SK-N-SH (cell line): ENCODE data around the gene CATSPER3. TPM values are rescaled to one million over a fixed set of nuclear protein-coding genes. Genes with fewer than 3 reads are reported as not detected.

Experiments used
- CTCF ChIA-PET: fragments of 300-600, 350-600 bp; formaldehyde crosslinking; extraction: SDS; loops from one replicate; lab custom pipeline; 2021; lab: Yijun Ruan, JAX
- POLR2A ChIA-PET: fragments of 350-600 bp; sonication (Branson Sonifier 250); formaldehyde crosslinking; extraction: SDS; loops from one replicate; lab custom pipeline; 2020; ENCODE audit warnings: antibody characterized with exemption, inconsistent platforms; lab: Yijun Ruan, JAX
- DNase-seq: peaks from one replicate; pipeline ENCODE4 v3.0.0; 2012
- H2AFZ ChIP-seq: fragments of 200-600 bp; sonication (generic); 2 replicates; pipeline ENCODE4 v1.8.1; 2016; ENCODE audit warnings: antibody characterized with exemption, mild to moderate bottlenecking, low read depth
- H3F3A ChIP-seq: fragments of 200-600 bp; sonication (generic); replicated peaks from 2 replicates; pipeline ENCODE3; 2016; ENCODE audit warnings: antibody characterized with exemption, mild to moderate bottlenecking; ENCODE audit not compliant: insufficient read depth
- H3K27ac ChIP-seq, 2 experiments: fragments of 200-500 bp in 1 of 2; fragments of 200-600 bp in 1 of 2; sonication (Bioruptor generic) in 1 of 2; sonication (generic), shearing (Covaris generic) in 1 of 2; 2 replicates each; pipeline versions ENCODE4 v1.5.1 to v1.6.1; 2014 to 2016; ENCODE audit warnings: low read depth in 2 of 2, inconsistent platforms in 1 of 2, low read length in 1 of 2, mild to moderate bottlenecking in 1 of 2, mixed read lengths in 1 of 2
- H3K27me3 ChIP-seq: fragments of 200-600 bp; sonication (generic), shearing (Covaris generic); 2 replicates; pipeline ENCODE4 v1.6.1; 2016; ENCODE audit warnings: mixed run types; ENCODE audit not compliant: insufficient read depth
- H3K36me3 ChIP-seq, 2 experiments: fragments of 200-500 bp in 1 of 2; fragments of 200-600 bp in 1 of 2; sonication (Bioruptor generic) in 1 of 2; sonication (generic) in 1 of 2; replicated peaks in 1 of 2; 2 replicates each; pipeline versions ENCODE3 to v1.5.1; 2014 to 2016; ENCODE audit warnings: low read length in 1 of 2, mild to moderate bottlenecking in 1 of 2; ENCODE audit not compliant: insufficient read depth in 2 of 2, control insufficient read depth in 1 of 2
- H3K4me1 ChIP-seq, 2 experiments: fragments of 200-500 bp in 1 of 2; fragments of 200-600 bp in 1 of 2; sonication (Bioruptor generic) in 1 of 2; sonication (generic), shearing (Covaris generic) in 1 of 2; 2 replicates each; pipeline versions ENCODE4 v1.5.1 to v1.6.1; 2014 to 2016; ENCODE audit warnings: low read depth in 1 of 2, low read length in 1 of 2, mixed run types in 1 of 2; ENCODE audit not compliant: insufficient read depth in 2 of 2, control insufficient read depth in 1 of 2
- H3K4me2 ChIP-seq: fragments of 200-600 bp; sonication (generic), shearing (Covaris generic); 2 replicates; pipeline ENCODE4 v1.6.1; 2017; ENCODE audit warnings: mixed run types
- H3K4me3 ChIP-seq, 2 experiments: fragments of 200-500 bp in 1 of 2; fragments of 200-600 bp in 1 of 2; sonication (Bioruptor generic) in 1 of 2; sonication (generic), shearing (Covaris generic) in 1 of 2; 2 replicates each; pipeline versions ENCODE4 v1.5.1 to v1.8.1; 2014 to 2016; ENCODE audit warnings: low read depth in 2 of 2, inconsistent platforms in 1 of 2, low read length in 1 of 2, mild to moderate bottlenecking in 1 of 2, mixed read lengths in 1 of 2, moderate library complexity in 1 of 2
- H3K79me2 ChIP-seq: fragments of 200-600 bp; sonication (generic); 2 replicates; pipeline ENCODE4 v1.8.1; 2017; ENCODE audit warnings: mild to moderate bottlenecking; ENCODE audit not compliant: insufficient read depth
- H3K9ac ChIP-seq: fragments of 200-600 bp; sonication (generic); 2 replicates; pipeline ENCODE4 v1.6.1; 2017; ENCODE audit warnings: mixed run types
- H3K9me2 ChIP-seq: fragments of 200-600 bp; sonication (generic); 2 replicates; pipeline ENCODE4 v1.6.1; 2017; ENCODE audit warnings: mixed run types
- H3K9me3 ChIP-seq: fragments of 200-600 bp; sonication (generic); 2 replicates; pipeline ENCODE4 v1.6.1; 2017; ENCODE audit warnings: mixed run types, mild to moderate bottlenecking, moderate library complexity
- H4K20me1 ChIP-seq: fragments of 200-600 bp; sonication (generic); 2 replicates; pipeline ENCODE4 v1.6.1; 2017; ENCODE audit warnings: mild to moderate bottlenecking, mixed run types; ENCODE audit not compliant: insufficient read depth
- CTCF ChIP-seq: fragments of 200-600 bp; sonication (generic); IDR thresholded peaks from 2 replicates; pipeline ENCODE4 v1.6.1; 2017; ENCODE audit warnings: antibody characterized with exemption, mild to moderate bottlenecking, moderate library complexity
- EP300 ChIP-seq, 2 experiments: IDR thresholded peaks; 2 replicates each; pipeline versions ENCODE4 v1.4.0 to v1.6.1; 2012; ENCODE audit warnings: borderline replicate concordance in 1 of 2, low read depth in 1 of 2, low read length in 1 of 2
- EZH2phosphoT487 ChIP-seq: fragments of 200-600 bp; sonication (generic); IDR thresholded peaks from 2 replicates; pipeline ENCODE4 v1.6.1; 2017; ENCODE audit warnings: low read depth, mixed run types, mild to moderate bottlenecking, antibody characterized with exemption, moderate library complexity, borderline replicate concordance
- FOSL2 ChIP-seq: IDR thresholded peaks from 2 replicates; pipeline ENCODE4 v1.4.0; 2012; ENCODE audit warnings: low read depth, mild to moderate bottlenecking, moderate library complexity, borderline replicate concordance
- FOXM1 ChIP-seq: IDR thresholded peaks from 2 replicates; pipeline ENCODE4 v1.4.0; 2012; ENCODE audit warnings: low read depth, mild to moderate bottlenecking
- GABPA ChIP-seq: IDR thresholded peaks from 2 replicates; pipeline ENCODE4 v1.4.0; 2012; ENCODE audit warnings: low read depth, mild to moderate bottlenecking
- MAX ChIP-seq: IDR thresholded peaks from 2 replicates; pipeline ENCODE4 v1.4.0; 2012; ENCODE audit warnings: low read depth
- MEF2A ChIP-seq: IDR thresholded peaks from 2 replicates; pipeline ENCODE4 v1.4.0; 2012; ENCODE audit warnings: low read depth, borderline replicate concordance
- MXI1 ChIP-seq: IDR thresholded peaks from 2 replicates; pipeline ENCODE4 v1.6.1; 2012; ENCODE audit warnings: mild to moderate bottlenecking, low read depth, low read length, improper control_type of control experiment
- NFIC ChIP-seq: IDR thresholded peaks from 2 replicates; pipeline ENCODE4 v1.4.0; 2012; ENCODE audit warnings: borderline replicate concordance
- PBX3 ChIP-seq: IDR thresholded peaks from 2 replicates; pipeline ENCODE4; 2012
- RAD21 ChIP-seq: IDR thresholded peaks from 2 replicates; pipeline ENCODE4 v1.6.1; 2012; ENCODE audit warnings: mild to moderate bottlenecking, low read length
- RXRA ChIP-seq: IDR thresholded peaks from 2 replicates; pipeline ENCODE4 v1.4.0; 2012; ENCODE audit warnings: low read depth, mild to moderate bottlenecking, borderline replicate concordance
- SIN3A ChIP-seq: IDR thresholded peaks from 2 replicates; pipeline ENCODE4 v1.6.1; 2012; ENCODE audit warnings: low read depth, mild to moderate bottlenecking, low read length, moderate library complexity, borderline replicate concordance
- TAF1 ChIP-seq: IDR thresholded peaks from 2 replicates; pipeline ENCODE4 v1.6.1; 2012; ENCODE audit warnings: low read depth, mild to moderate bottlenecking, low read length, moderate library complexity, borderline replicate concordance
- TCF12 ChIP-seq: IDR thresholded peaks from 2 replicates; pipeline ENCODE4 v1.4.0; 2012
- TEAD4 ChIP-seq: IDR thresholded peaks from 2 replicates; pipeline ENCODE4 v1.4.0; 2012; ENCODE audit warnings: mild to moderate bottlenecking, borderline replicate concordance; ENCODE audit not compliant: insufficient read depth
- USF1 ChIP-seq: IDR thresholded peaks from 2 replicates; pipeline ENCODE4 v1.4.0; 2012; ENCODE audit warnings: low read depth, borderline replicate concordance
- USF2 ChIP-seq: fragments of 150-350 bp; IDR thresholded peaks from 2 replicates; pipeline ENCODE4 v1.6.1; 2017; ENCODE audit warnings: antibody characterized with exemption, low read length, low read depth, borderline replicate concordance
- YY1 ChIP-seq: IDR thresholded peaks from 2 replicates; pipeline ENCODE4 v1.4.0; 2012; ENCODE audit warnings: low read depth, mild to moderate bottlenecking
- WGBS: methylation state at CpG from one replicate; pipeline ENCODE4 v1.1.6; 2017; ENCODE audit warnings: low lambda C conversion rate; 5-methylcytosine and 5-hydroxymethylcytosine counted together
- polyA plus RNA-seq, 3 experiments: library from polyadenylated mRNA; depleted of rRNA; stranded (reverse); fragments of >200 nt; gene quantifications; 2 replicates each; pipeline ENCODE4 v1.2.3, GENCODE V29; 2012

CATSPER3 gene
- polyA plus RNA-seq, 1 of the 3 experiments (the other 2 are of a cell fraction), result 0.26 TPM

GRCh38 chr5:134935711-134936602 lies 31.8 kb upstream of the CATSPER3 start:
- Histone ChIP-seq H3K27me3 (no peaks in the 10 kb centered on the region), H2AFZ (no peak overlapping the region), H3K79me2 (no peaks in the 10 kb centered on the region), H3K9me2 (no peaks in the 10 kb centered on the region), H4K20me1 (no peaks in the 10 kb centered on the region), H3K9ac (no peak overlapping the region), H3K4me1 (peaks cover 0 to 20% of the 10 kb centered on the region in 2 experiments; a peak in 2 of 4 replicates), H3K4me2 (no peak overlapping the region), H3K9me3 (no peaks in the 10 kb centered on the region), H3K36me3 (peaks cover 9 to 17% of the 10 kb centered on the region in 2 experiments), H3K27ac (no peak overlapping the region), H3K4me3 (no peak overlapping the region), H3F3A (no peaks in the 10 kb centered on the region)
- CTCF ChIA-PET, result interaction anchor here (1.0 to 2.2 kb wide), 2 partner anchors 31 to 255 kb away, joined by 4 to 16 read pairs; partner anchors contain the start of gene PCBD2
- POLR2A ChIA-PET, result no interaction called here
- 96% methylated on average over 12 of the region's 12 CpGs for WGBS
- no peak for DNase-seq
- TF ChIP-seq FOXM1, result no peak
- no peak for TF ChIP-seq MAX
- no peak for TF ChIP-seq MXI1
- TF ChIP-seq SIN3A, result no peak
- TF ChIP-seq RAD21, result no peak
- TF ChIP-seq FOSL2, result no peak
- TF ChIP-seq TAF1, result no peak
- TF ChIP-seq MEF2A, result no peak
- no peak for TF ChIP-seq EP300 (IDR thresholded peaks at IDR 0.05; ENCODE audit: borderline replicate concordance in 1 of 2, low read depth in 1 of 2, low read length in 1 of 2)
- no peak for TF ChIP-seq USF1
- no peak for TF ChIP-seq NFIC
- TF ChIP-seq YY1, result no peak
- TF ChIP-seq USF2, result no peak
- TF ChIP-seq RXRA, result no peak
- no peak for TF ChIP-seq GABPA
- no peak for TF ChIP-seq EZH2phosphoT487
- no peak for TF ChIP-seq TEAD4
- TF ChIP-seq PBX3, result no peak
- no peak for TF ChIP-seq CTCF
- no peak for TF ChIP-seq TCF12
